CD14-positive monocyte (primary cell): ENCODE data around the gene RPLP2. TPM values are rescaled to one million over a fixed set of nuclear protein-coding genes. Genes with fewer than 3 reads are reported as not detected.

Experiments used
- DNase-seq, 3 donors: peaks; one replicate each; pipeline ENCODE4 v3.0.0-alpha.2; 2011 to 2022
- H2AFZ ChIP-seq: 2 replicates; pipeline ENCODE4 v1.6.0; 2012; ENCODE audit warnings: mild to moderate bottlenecking, low read depth, low read length, inconsistent platforms; ENCODE audit not compliant: insufficient read depth, poor library complexity, severe bottlenecking
- H3K27ac ChIP-seq, 2 donors: 1 replicate in 1 of 2; 2 replicates in 1 of 2; pipeline ENCODE4 v1.5.1; 2012 to 2013; ENCODE audit warnings: low read length in 2 of 2, control low read depth in 1 of 2, inconsistent platforms in 1 of 2, low read depth in 1 of 2, mild to moderate bottlenecking in 1 of 2
- H3K27me3 ChIP-seq, 2 donors: one replicate each; pipeline versions ENCODE4 v1.6.0 to v1.6.1; 2011 to 2013; ENCODE audit warnings: low read length in 2 of 2; ENCODE audit not compliant: control insufficient read depth in 2 of 2, insufficient read depth in 2 of 2
- H3K36me3 ChIP-seq, 2 donors: replicated peaks in 1 of 2; 1 replicate in 1 of 2; 2 replicates in 1 of 2; pipeline versions ENCODE4 v1.5.1 to v1.6.1; 2012 to 2013; ENCODE audit warnings: low read length in 2 of 2, control low read depth in 1 of 2, inconsistent platforms in 1 of 2, mild to moderate bottlenecking in 1 of 2; ENCODE audit not compliant: insufficient read depth in 2 of 2, control insufficient read depth in 1 of 2
- H3K4me1 ChIP-seq, 2 donors: 1 replicate in 1 of 2; 2 replicates in 1 of 2; pipeline versions ENCODE4 v1.5.1 to v1.6.1; 2012 to 2013; ENCODE audit warnings: low read length in 2 of 2, control low read depth in 1 of 2, inconsistent platforms in 1 of 2, mild to moderate bottlenecking in 1 of 2, moderate library complexity in 1 of 2; ENCODE audit not compliant: insufficient read depth in 2 of 2, control insufficient read depth in 1 of 2
- H3K4me2 ChIP-seq: replicated peaks from 2 replicates; pipeline ENCODE3; 2012; ENCODE audit warnings: low read length, moderate library complexity, mild to moderate bottlenecking; ENCODE audit not compliant: poor library complexity, severe bottlenecking; ENCODE audit errors: extremely low read depth
- H3K4me3 ChIP-seq, 3 experiments: fragments of 200-600 bp in 1 of 3; sonication (generic) in 1 of 3; replicated peaks in 1 of 3; 1 replicate in 2 of 3; 2 replicates in 1 of 3; pipeline ENCODE4 v1.5.1; 2011 to 2013; ENCODE audit warnings: low read length in 3 of 3, mild to moderate bottlenecking in 3 of 3, control low read depth in 2 of 3, low read depth in 2 of 3, inconsistent platforms in 1 of 3, moderate library complexity in 1 of 3
- H3K79me2 ChIP-seq: 2 replicates; pipeline ENCODE4 v1.6.0; 2012; ENCODE audit warnings: mild to moderate bottlenecking, control low read depth, inconsistent platforms, low read length, moderate library complexity; ENCODE audit not compliant: insufficient read depth
- H3K9ac ChIP-seq: 2 replicates; pipeline ENCODE4 v1.6.0; 2017; ENCODE audit warnings: low read length, mild to moderate bottlenecking; ENCODE audit not compliant: insufficient read depth, poor library complexity, severe bottlenecking
- H3K9me3 ChIP-seq, 2 donors: replicated peaks in 1 of 2; 1 replicate in 1 of 2; 2 replicates in 1 of 2; pipeline versions ENCODE4 v1.5.1 to v1.6.1; 2012 to 2013; ENCODE audit warnings: low read length in 2 of 2, control low read depth in 1 of 2; ENCODE audit not compliant: control insufficient read depth in 1 of 2, insufficient read depth in 1 of 2
- H4K20me1 ChIP-seq: 2 replicates; pipeline ENCODE4 v1.6.0; 2012; ENCODE audit warnings: mild to moderate bottlenecking, low read length, control low read depth, moderate library complexity; ENCODE audit not compliant: insufficient read depth
- H3K27ac Mint-ChIP-seq, 7 donors: one replicate each; pipeline ENCODE4 v1.8.0; 2020; ENCODE audit warnings: mild to moderate bottlenecking in 7 of 7, mixed read lengths in 7 of 7, moderate library complexity in 6 of 7, inconsistent platforms in 2 of 7
- H3K27me3 Mint-ChIP-seq, 3 donors: one replicate each; pipeline ENCODE4 v1.8.0; 2021 to 2022; ENCODE audit warnings: low read depth in 3 of 3, mild to moderate bottlenecking in 3 of 3, mixed read lengths in 3 of 3, moderate library complexity in 3 of 3, inconsistent platforms in 1 of 3
- H3K36me3 Mint-ChIP-seq, 2 donors: one replicate each; pipeline ENCODE4 v1.8.0; 2020; ENCODE audit warnings: mixed read lengths in 2 of 2, inconsistent platforms in 1 of 2, mild to moderate bottlenecking in 1 of 2
- H3K4me1 Mint-ChIP-seq: one replicate; pipeline ENCODE4 v1.8.0; 2020; ENCODE audit warnings: mild to moderate bottlenecking, mixed read lengths
- H3K4me3 Mint-ChIP-seq, 2 donors: one replicate each; pipeline ENCODE4 v1.8.0; 2020; ENCODE audit warnings: mild to moderate bottlenecking in 2 of 2, mixed read lengths in 2 of 2, moderate library complexity in 1 of 2
- H3K9me3 Mint-ChIP-seq, 7 donors: one replicate each; pipeline ENCODE4 v1.8.0; 2020 to 2022; ENCODE audit warnings: mixed read lengths in 7 of 7, mild to moderate bottlenecking in 6 of 7, moderate library complexity in 6 of 7, inconsistent platforms in 2 of 7
- CTCF ChIP-seq: fragments of 200-600 bp; IDR thresholded peaks from one replicate; pipeline ENCODE4 v1.8.0; 2022; ENCODE audit warnings: antibody characterized with exemption, mild to moderate bottlenecking
- WGBS: methylation state at CpG from one replicate; pipeline ENCODE4 v1.1.5; 2013; ENCODE audit warnings: missing lambda C conversion rate; ENCODE audit not compliant: insufficient coverage; 5-methylcytosine and 5-hydroxymethylcytosine counted together
- intact Hi-C, 2 donors: fragments of 100-400 bp; cut with micrococcal nuclease; formaldehyde crosslinking; loops; one replicate each; pipeline versions ENCODE4 v1.15.0 to v1.15.1; 2023
- polyA plus RNA-seq, 3 donors: library from polyadenylated mRNA; depleted of rRNA in 1 of 3; unstranded in 2 of 3; stranded (reverse) in 1 of 3; fragments of 300-500 nt in 2 of 3; fragments of >200 nt in 1 of 3; fragmentation: Illumina TruSeq in 2 of 3; gene quantifications; 1 replicate in 2 of 3; 2 replicates in 1 of 3; pipeline ENCODE4 v1.2.3, GENCODE V29; 2012 to 2021

Gene RPLP2
- polyA plus RNA-seq, 3 donors = 879 to 1,191 (median 990) TPM

GRCh38 chr11:824942-825341 lies 15.2 kb downstream of the RPLP2 start:
- Histone ChIP-seq H2AFZ (no peak overlapping the region), H3K36me3 (peaks cover 21 to 32% of the 10 kb centered on the region in 2 donors), H3K4me3 (no peak overlapping the region), H4K20me1 (peaks cover 60% of the 10 kb centered on the region), H3K27me3 (peaks cover 0 to 29% of the 10 kb centered on the region in 2 donors), H3K27ac (no peak overlapping the region), H3K9me3 (no peaks in the 10 kb centered on the region), H3K9ac (no peak overlapping the region), H3K79me2 (peaks cover 45% of the 10 kb centered on the region), H3K4me1 (peaks cover 72 to 83% of the 10 kb centered on the region in 2 donors), H3K4me2 (no peak overlapping the region)
- no peak for TF ChIP-seq CTCF
- Mint-ChIP-seq H3K27me3 (peaks cover 30 to 34% (median 32%) of the 10 kb centered on the region in 3 donors), H3K36me3 (peaks cover 34 to 44% of the 10 kb centered on the region in 2 donors), H3K4me3 (no peak overlapping the region), H3K9me3 (peaks cover 0 to 7% (median 1%) of the 10 kb centered on the region in 7 donors), H3K27ac (no peak overlapping the region), H3K4me1 (peaks cover 59% of the 10 kb centered on the region)
- intact Hi-C loops = no loop called here
- WGBS = 90% methylated on average over 4 of the region's 11 CpGs
- DNase-seq = no peak

GRCh38 chr11:825366-826226 lies 15.8 kb downstream of the RPLP2 start:
- no peak overlapping the region for H3K27ac Mint-ChIP-seq
- peaks cover 65% of the 10 kb centered on the region for H3K4me1 Mint-ChIP-seq
- Histone ChIP-seq H3K27me3 (peaks cover 2 to 36% of the 10 kb centered on the region in 2 donors), H3K9me3 (no peaks in the 10 kb centered on the region), H3K27ac (no peak overlapping the region), H3K4me1 (peaks cover 75 to 84% of the 10 kb centered on the region in 2 donors), H3K4me3 (no peak overlapping the region), H2AFZ (no peak overlapping the region), H3K36me3 (peaks cover 21 to 32% of the 10 kb centered on the region in 2 donors), H3K9ac (no peak overlapping the region), H4K20me1 (peaks cover 58% of the 10 kb centered on the region), H3K79me2 (peaks cover 38% of the 10 kb centered on the region), H3K4me2 (no peak overlapping the region)
- WGBS = 85% methylated on average over 4 of the region's 12 CpGs
- no peak for DNase-seq
- intact Hi-C loops = no loop called here
- peaks cover 34 to 44% of the 10 kb centered on the region in 2 donors for H3K36me3 Mint-ChIP-seq
- no peak overlapping the region for H3K4me3 Mint-ChIP-seq
- H3K27me3 Mint-ChIP-seq = peaks cover 35 to 40% (median 39%) of the 10 kb centered on the region in 3 donors
- TF ChIP-seq CTCF = no peak
- H3K9me3 Mint-ChIP-seq = peaks cover 0 to 7% (median 1%) of the 10 kb centered on the region in 7 donors
